SK-N-SH treated with all-trans-retinoic acid at 6 μM for 48 hours (cell line): Measurements from ENCODE around the gene IBSP.

Source experiments
- ATAC-seq: fragments of 200-7000 bp; cut with Tn5 transposase; 3 replicates; pipeline ENCODE4 v1.9.1; 2020; ENCODE audit warnings: mild to moderate bottlenecking, moderate library complexity
- BACH2 ChIP-seq: fragments of 250-450 bp; sonication (Bioruptor Pico); IDR thresholded peaks from 2 replicates; pipeline ENCODE4 v1.9.0; 2021; ENCODE audit warnings: mild to moderate bottlenecking, borderline replicate concordance
- CSDC2 ChIP-seq: fragments of 250-450 bp; sonication (Bioruptor Pico); IDR thresholded peaks from 2 replicates; pipeline ENCODE4 v1.5.0; 2020; ENCODE audit warnings: mild to moderate bottlenecking, moderate library complexity
- CSRNP3 ChIP-seq: fragments of 250-450 bp; sonication (Bioruptor Pico); IDR thresholded peaks from 2 replicates; pipeline ENCODE4 v1.5.1; 2021; ENCODE audit warnings: mild to moderate bottlenecking, moderate library complexity
- ESRRG ChIP-seq: fragments of 250-450 bp; sonication (Bioruptor Pico); IDR thresholded peaks from 2 replicates; pipeline ENCODE4 v1.6.1; 2021; ENCODE audit warnings: mild to moderate bottlenecking
- GLIS3 ChIP-seq: fragments of 250-450 bp; sonication (Bioruptor Pico); IDR thresholded peaks from 2 replicates; pipeline ENCODE4 v1.5.0; 2020; ENCODE audit warnings: mild to moderate bottlenecking, moderate library complexity
- ISL1 ChIP-seq: fragments of 250-450 bp; sonication (Bioruptor Pico); IDR thresholded peaks from 2 replicates; pipeline ENCODE4 v2.1.2; 2022; ENCODE audit warnings: mild to moderate bottlenecking, moderate library complexity
- OSR1 ChIP-seq: fragments of 250-450 bp; sonication (Bioruptor Pico); IDR thresholded peaks from 2 replicates; pipeline ENCODE4 v1.8.0; 2022; ENCODE audit warnings: moderate library complexity, mild to moderate bottlenecking, inconsistent platforms
- PATZ1 ChIP-seq: fragments of 250-450 bp; sonication (Bioruptor Pico); IDR thresholded peaks from 2 replicates; pipeline ENCODE4 v1.8.0; 2020; ENCODE audit warnings: mild to moderate bottlenecking, moderate library complexity, borderline replicate concordance
- PPARA ChIP-seq: fragments of 250-450 bp; sonication (Bioruptor Pico); IDR thresholded peaks from 2 replicates; pipeline ENCODE4 v1.5.0; 2020; ENCODE audit warnings: mild to moderate bottlenecking, borderline replicate concordance
- RARB ChIP-seq: fragments of 250-450 bp; sonication (Bioruptor Pico); IDR thresholded peaks from 2 replicates; pipeline ENCODE4 v1.8.0; 2021; ENCODE audit warnings: mild to moderate bottlenecking, moderate library complexity
- SNAI2 ChIP-seq: fragments of 250-450 bp; sonication (Bioruptor Pico); IDR thresholded peaks from 2 replicates; pipeline ENCODE4 v1.5.0; 2020; ENCODE audit warnings: mild to moderate bottlenecking, moderate library complexity
- TCF4 ChIP-seq: fragments of 250-450 bp; sonication (Bioruptor Pico); IDR thresholded peaks from 2 replicates; pipeline ENCODE4 v1.8.0; 2021; ENCODE audit warnings: mild to moderate bottlenecking, moderate library complexity, borderline replicate concordance
- TOX ChIP-seq: fragments of 250-450 bp; sonication (Bioruptor Pico); IDR thresholded peaks from 2 replicates; pipeline ENCODE4 v1.8.0; 2021; ENCODE audit warnings: mild to moderate bottlenecking, moderate library complexity, borderline replicate concordance
- ZC3H10 ChIP-seq: fragments of 250-450 bp; sonication (Bioruptor Pico); IDR thresholded peaks from 2 replicates; pipeline ENCODE4 v1.5.1; 2021; ENCODE audit warnings: mild to moderate bottlenecking, moderate library complexity
- ZFP3 ChIP-seq: fragments of 250-450 bp; sonication (Bioruptor Pico); IDR thresholded peaks from 2 replicates; pipeline ENCODE4 v1.5.0; 2020; ENCODE audit warnings: mild to moderate bottlenecking, moderate library complexity
- ZFP30 ChIP-seq: fragments of 450-650 bp; formaldehyde crosslinking; IDR thresholded peaks from 2 replicates; pipeline ENCODE4 v1.5.0; 2022; ENCODE audit warnings: mild to moderate bottlenecking, moderate library complexity
- ZNF565 ChIP-seq: fragments of 450-650 bp; formaldehyde crosslinking; conservative IDR thresholded peaks from 2 replicates; pipeline ENCODE4 v1.5.0; 2020; ENCODE audit warnings: low read depth, mild to moderate bottlenecking, moderate library complexity
- ZNF70 ChIP-seq: fragments of 450-650 bp; formaldehyde crosslinking; IDR thresholded peaks from 2 replicates; pipeline ENCODE4 v1.5.0; 2020; ENCODE audit warnings: mild to moderate bottlenecking, moderate library complexity
- ZNF8 ChIP-seq: fragments of 450-650 bp; formaldehyde crosslinking; IDR thresholded peaks from 2 replicates; pipeline ENCODE4 v1.5.0; 2020; ENCODE audit warnings: mild to moderate bottlenecking, moderate library complexity
- TF ChIP-seq, protein P1 (sequence below): fragments of 250-450 bp; sonication (Bioruptor Pico); IDR thresholded peaks from 2 replicates; pipeline ENCODE4 v1.5.0; 2020; ENCODE audit warnings: mild to moderate bottlenecking, moderate library complexity
- TF ChIP-seq, protein P2 (sequence below): fragments of 250-450 bp; sonication (Bioruptor Pico); IDR thresholded peaks from 2 replicates; pipeline ENCODE4 v1.8.0; 2021; ENCODE audit warnings: low read depth, mild to moderate bottlenecking, moderate library complexity, borderline replicate concordance
- TF ChIP-seq, protein P3 (sequence below): fragments of 250-450 bp; sonication (Bioruptor Pico); IDR thresholded peaks from 2 replicates; pipeline ENCODE4 v1.5.1; 2020; ENCODE audit warnings: low read depth, mild to moderate bottlenecking, moderate library complexity

The IBSP gene

DNA sequence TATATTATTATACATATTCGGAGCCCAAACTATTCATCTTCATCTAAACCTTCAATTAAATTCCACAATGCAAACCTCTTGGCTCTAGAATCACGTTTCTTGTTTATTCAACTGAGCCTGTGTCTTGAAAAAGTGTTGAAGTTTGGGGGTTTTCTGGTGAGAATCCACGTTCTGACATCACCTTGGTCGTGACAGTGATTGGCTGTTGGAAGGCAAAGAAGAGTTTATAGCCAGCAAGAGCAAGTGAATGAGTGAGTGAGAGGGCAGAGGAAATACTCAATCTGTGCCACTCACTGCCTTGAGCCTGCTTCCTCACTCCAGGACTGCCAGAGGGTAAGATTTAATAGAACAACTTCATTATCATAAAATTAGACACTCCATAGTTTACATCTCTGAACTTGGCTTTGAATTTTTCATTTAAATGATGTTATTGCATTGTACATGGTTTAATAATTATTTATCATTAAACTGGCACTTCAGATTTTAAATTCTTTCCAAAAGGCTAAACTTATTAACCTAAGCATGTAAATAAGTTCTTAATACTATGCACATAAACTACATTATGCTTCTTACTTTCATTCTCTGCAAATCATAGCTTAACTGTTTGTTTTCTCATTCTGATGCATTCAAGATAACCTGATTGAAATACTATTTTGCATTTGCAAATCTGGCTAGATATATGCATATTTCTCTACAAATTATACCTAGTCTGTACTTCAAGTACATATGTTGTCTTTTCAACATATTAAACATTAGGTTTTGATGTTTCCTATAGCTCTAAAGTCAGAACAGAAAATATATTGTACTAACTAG is at the start of gene IBSP:
Gene IBSP (plus strand): TSS at position 254 of the 813 bp plus-strand sequence. CDS start 2,808 bp downstream, outside the sequence.
- ATAC-seq = no peak
- no peak for TF ChIP-seq GLIS3 (CRISPR knock-in tag)
- no peak for TF ChIP-seq BACH2 (CRISPR knock-in tag)
- TF ChIP-seq PATZ1 (CRISPR knock-in tag) = no peak
- no peak for TF ChIP-seq ZC3H10 (CRISPR knock-in tag)
- TF ChIP-seq, protein P1, sequence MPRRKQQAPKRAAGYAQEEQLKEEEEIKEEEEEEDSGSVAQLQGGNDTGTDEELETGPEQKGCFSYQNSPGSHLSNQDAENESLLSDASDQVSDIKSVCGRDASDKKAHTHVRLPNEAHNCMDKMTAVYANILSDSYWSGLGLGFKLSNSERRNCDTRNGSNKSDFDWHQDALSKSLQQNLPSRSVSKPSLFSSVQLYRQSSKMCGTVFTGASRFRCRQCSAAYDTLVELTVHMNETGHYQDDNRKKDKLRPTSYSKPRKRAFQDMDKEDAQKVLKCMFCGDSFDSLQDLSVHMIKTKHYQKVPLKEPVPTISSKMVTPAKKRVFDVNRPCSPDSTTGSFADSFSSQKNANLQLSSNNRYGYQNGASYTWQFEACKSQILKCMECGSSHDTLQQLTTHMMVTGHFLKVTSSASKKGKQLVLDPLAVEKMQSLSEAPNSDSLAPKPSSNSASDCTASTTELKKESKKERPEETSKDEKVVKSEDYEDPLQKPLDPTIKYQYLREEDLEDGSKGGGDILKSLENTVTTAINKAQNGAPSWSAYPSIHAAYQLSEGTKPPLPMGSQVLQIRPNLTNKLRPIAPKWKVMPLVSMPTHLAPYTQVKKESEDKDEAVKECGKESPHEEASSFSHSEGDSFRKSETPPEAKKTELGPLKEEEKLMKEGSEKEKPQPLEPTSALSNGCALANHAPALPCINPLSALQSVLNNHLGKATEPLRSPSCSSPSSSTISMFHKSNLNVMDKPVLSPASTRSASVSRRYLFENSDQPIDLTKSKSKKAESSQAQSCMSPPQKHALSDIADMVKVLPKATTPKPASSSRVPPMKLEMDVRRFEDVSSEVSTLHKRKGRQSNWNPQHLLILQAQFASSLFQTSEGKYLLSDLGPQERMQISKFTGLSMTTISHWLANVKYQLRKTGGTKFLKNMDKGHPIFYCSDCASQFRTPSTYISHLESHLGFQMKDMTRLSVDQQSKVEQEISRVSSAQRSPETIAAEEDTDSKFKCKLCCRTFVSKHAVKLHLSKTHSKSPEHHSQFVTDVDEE (CRISPR knock-in tag) = no peak
- TF ChIP-seq RARB = no peak
- no peak for TF ChIP-seq TOX (CRISPR knock-in tag)
- TF ChIP-seq ZNF8 (CRISPR knock-in tag) = no peak

DNA sequence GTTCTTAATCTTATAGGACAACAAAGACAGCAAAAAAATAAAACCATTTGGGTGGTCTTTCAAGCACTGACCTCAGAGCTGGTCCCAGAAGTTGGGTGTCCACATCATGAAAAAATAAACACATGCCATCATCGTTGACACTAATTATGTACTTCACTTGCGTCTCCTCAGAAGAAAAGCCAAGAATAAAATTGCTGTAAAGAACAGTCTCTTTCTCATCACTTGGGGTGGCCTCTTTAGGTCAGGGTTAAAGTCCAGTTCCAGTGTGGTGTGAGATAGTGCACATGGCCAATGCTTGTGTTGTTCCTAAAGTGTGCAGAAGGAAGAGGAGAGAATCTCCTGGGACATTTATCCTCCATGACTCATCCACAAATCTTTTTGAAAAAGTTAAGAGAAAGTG is 49.5 kb upstream of the IBSP start:
- ATAC-seq = no peak
- no peak for TF ChIP-seq ISL1 (CRISPR knock-in tag)
- TF ChIP-seq, protein P2, sequence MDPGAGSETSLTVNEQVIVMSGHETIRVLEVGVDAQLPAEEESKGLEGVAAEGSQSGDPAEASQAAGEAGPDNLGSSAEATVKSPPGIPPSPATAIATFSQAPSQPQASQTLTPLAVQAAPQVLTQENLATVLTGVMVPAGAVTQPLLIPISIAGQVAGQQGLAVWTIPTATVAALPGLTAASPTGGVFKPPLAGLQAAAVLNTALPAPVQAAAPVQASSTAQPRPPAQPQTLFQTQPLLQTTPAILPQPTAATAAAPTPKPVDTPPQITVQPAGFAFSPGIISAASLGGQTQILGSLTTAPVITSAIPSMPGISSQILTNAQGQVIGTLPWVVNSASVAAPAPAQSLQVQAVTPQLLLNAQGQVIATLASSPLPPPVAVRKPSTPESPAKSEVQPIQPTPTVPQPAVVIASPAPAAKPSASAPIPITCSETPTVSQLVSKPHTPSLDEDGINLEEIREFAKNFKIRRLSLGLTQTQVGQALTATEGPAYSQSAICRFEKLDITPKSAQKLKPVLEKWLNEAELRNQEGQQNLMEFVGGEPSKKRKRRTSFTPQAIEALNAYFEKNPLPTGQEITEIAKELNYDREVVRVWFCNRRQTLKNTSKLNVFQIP (CRISPR knock-in tag) = no peak
- TF ChIP-seq CSRNP3 (CRISPR knock-in tag) = no peak
- no peak for TF ChIP-seq CSDC2 (CRISPR knock-in tag)
- no peak for TF ChIP-seq OSR1
- no peak for TF ChIP-seq SNAI2 (CRISPR knock-in tag)
- no peak for TF ChIP-seq ZFP3
- TF ChIP-seq ZNF8 (CRISPR knock-in tag) = no peak
- no peak for TF ChIP-seq TCF4 (CRISPR knock-in tag)
- TF ChIP-seq TOX (CRISPR knock-in tag) = no peak
- no peak for TF ChIP-seq ESRRG (CRISPR knock-in tag)
- TF ChIP-seq BACH2 (CRISPR knock-in tag) = no peak
- TF ChIP-seq PPARA (CRISPR knock-in tag) = no peak
- no peak for TF ChIP-seq ZFP30 (CRISPR knock-in tag)
- TF ChIP-seq, protein P3, sequence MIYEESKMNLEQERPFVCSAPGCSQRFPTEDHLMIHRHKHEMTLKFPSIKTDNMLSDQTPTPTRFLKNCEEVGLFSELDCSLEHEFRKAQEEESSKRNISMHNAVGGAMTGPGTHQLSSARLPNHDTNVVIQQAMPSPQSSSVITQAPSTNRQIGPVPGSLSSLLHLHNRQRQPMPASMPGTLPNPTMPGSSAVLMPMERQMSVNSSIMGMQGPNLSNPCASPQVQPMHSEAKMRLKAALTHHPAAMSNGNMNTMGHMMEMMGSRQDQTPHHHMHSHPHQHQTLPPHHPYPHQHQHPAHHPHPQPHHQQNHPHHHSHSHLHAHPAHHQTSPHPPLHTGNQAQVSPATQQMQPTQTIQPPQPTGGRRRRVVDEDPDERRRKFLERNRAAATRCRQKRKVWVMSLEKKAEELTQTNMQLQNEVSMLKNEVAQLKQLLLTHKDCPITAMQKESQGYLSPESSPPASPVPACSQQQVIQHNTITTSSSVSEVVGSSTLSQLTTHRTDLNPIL (CRISPR knock-in tag) = no peak
- TF ChIP-seq ZNF70 = no peak

GRCh38 chr4:87758270-87758669 is 41.1 kb upstream of the IBSP start:
- no peak for ATAC-seq
- no peak for TF ChIP-seq RARB
- TF ChIP-seq CSDC2 (CRISPR knock-in tag) = no peak
- no peak for TF ChIP-seq ESRRG (CRISPR knock-in tag)
- no peak for TF ChIP-seq ZNF565
- TF ChIP-seq, protein P3 (CRISPR knock-in tag) = no peak
- no peak for TF ChIP-seq ZNF8 (CRISPR knock-in tag)
- TF ChIP-seq ZNF70 = no peak
- no peak for TF ChIP-seq PATZ1 (CRISPR knock-in tag)
- no peak for TF ChIP-seq GLIS3 (CRISPR knock-in tag)
